ENCODE measurements around the gene TNPO1.

DNA sequence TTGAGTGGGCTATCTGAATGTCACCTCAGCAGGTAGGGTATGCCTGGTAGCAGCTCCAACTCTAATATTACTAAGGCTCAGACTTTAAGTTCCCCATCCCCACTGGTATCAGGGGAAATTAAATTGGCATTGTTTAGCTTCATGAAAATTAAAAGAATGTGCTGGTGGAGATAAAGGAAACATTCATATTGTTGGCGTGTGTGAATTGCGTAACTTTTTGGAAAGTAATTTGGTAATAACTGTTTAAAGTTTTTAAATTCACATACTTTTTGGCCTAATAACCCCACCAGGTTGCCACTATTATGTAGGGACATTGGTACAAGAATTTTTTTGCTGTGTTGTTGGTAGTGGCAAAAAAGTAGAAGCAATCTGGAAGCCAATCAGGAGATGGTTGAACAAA, 29.4 kb downstream of the TNPO1 start:
- TF ChIP-seq, protein P1, sequence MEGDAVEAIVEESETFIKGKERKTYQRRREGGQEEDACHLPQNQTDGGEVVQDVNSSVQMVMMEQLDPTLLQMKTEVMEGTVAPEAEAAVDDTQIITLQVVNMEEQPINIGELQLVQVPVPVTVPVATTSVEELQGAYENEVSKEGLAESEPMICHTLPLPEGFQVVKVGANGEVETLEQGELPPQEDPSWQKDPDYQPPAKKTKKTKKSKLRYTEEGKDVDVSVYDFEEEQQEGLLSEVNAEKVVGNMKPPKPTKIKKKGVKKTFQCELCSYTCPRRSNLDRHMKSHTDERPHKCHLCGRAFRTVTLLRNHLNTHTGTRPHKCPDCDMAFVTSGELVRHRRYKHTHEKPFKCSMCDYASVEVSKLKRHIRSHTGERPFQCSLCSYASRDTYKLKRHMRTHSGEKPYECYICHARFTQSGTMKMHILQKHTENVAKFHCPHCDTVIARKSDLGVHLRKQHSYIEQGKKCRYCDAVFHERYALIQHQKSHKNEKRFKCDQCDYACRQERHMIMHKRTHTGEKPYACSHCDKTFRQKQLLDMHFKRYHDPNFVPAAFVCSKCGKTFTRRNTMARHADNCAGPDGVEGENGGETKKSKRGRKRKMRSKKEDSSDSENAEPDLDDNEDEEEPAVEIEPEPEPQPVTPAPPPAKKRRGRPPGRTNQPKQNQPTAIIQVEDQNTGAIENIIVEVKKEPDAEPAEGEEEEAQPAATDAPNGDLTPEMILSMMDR (IDR thresholded peaks at IDR 0.05), result no peak
- no peak for TF ChIP-seq ZFX (IDR thresholded peaks at IDR 0.05; ENCODE audit: borderline replicate concordance)

All from 22Rv1 (cell line).